K562 (cell line): ENCODE data around the gene RGS14. TPM values are rescaled to one million over a fixed set of nuclear protein-coding genes. Genes with fewer than 3 reads are reported as not detected.

Experiments
- ARID1B ChIP-seq: fragments of 450-650 bp; IDR thresholded peaks from 2 replicates; pipeline ENCODE4 v1.6.1; 2016; ENCODE audit warnings: antibody characterized with exemption, mild to moderate bottlenecking, inconsistent platforms
- GABPB2 ChIP-seq: fragments of 250-450 bp; sonication (Bioruptor Pico); conservative IDR thresholded peaks from 2 replicates; pipeline ENCODE4 v1.5.1; 2021; ENCODE audit warnings: mild to moderate bottlenecking
- HDAC8 ChIP-seq: fragments of 450-650 bp; IDR thresholded peaks from 2 replicates; pipeline ENCODE4 v1.6.1; 2016; ENCODE audit warnings: mild to moderate bottlenecking, missing genetic modification characterization, moderate library complexity, missing compliant biosample characterization
- HMG20A ChIP-seq: fragments of 450-650 bp; formaldehyde crosslinking; conservative IDR thresholded peaks from 2 replicates; pipeline ENCODE4 v1.4.0; 2020; ENCODE audit warnings: mild to moderate bottlenecking, mixed read lengths
- HMG20B ChIP-seq: fragments of 250-450 bp; sonication (Bioruptor Pico); IDR thresholded peaks from 2 replicates; pipeline ENCODE4 v1.5.0; 2021; ENCODE audit warnings: mild to moderate bottlenecking
- ILK ChIP-seq: fragments of 450-650 bp; IDR thresholded peaks from 2 replicates; pipeline ENCODE4 v1.6.1; 2016; ENCODE audit warnings: missing genetic modification characterization, low read depth, mild to moderate bottlenecking, missing compliant biosample characterization, moderate library complexity, borderline replicate concordance
- NFIC ChIP-seq: fragments of 450-650 bp; IDR thresholded peaks from 2 replicates; pipeline ENCODE4 v1.6.1; 2017; ENCODE audit warnings: mild to moderate bottlenecking, inconsistent platforms
- NR4A1 ChIP-seq, 2 experiments: fragments of 250-450 bp in 1 of 2; fragments of 450-650 bp in 1 of 2; sonication (Bioruptor Pico) in 1 of 2; IDR thresholded peaks; 2 replicates each; pipeline versions ENCODE4 v1.4.0 to v1.6.1; 2016 to 2020; ENCODE audit warnings: mild to moderate bottlenecking in 2 of 2, missing compliant biosample characterization in 1 of 2, missing genetic modification characterization in 1 of 2, moderate library complexity in 1 of 2
- SIN3B ChIP-seq: fragments of 450-650 bp; IDR thresholded peaks from 2 replicates; pipeline ENCODE4 v1.6.1; 2017; ENCODE audit warnings: low read depth, mild to moderate bottlenecking, moderate library complexity
- TAF1 ChIP-seq: IDR thresholded peaks from 2 replicates; pipeline ENCODE4 v1.6.1; 2011; ENCODE audit warnings: mild to moderate bottlenecking, low read length, moderate library complexity; ENCODE audit not compliant: insufficient read depth, control insufficient read depth, severe bottlenecking; ENCODE audit errors: extremely low read depth
- TBP ChIP-seq: optimal IDR thresholded peaks from 2 replicates; pipeline ENCODE3; 2011; ENCODE audit warnings: low read depth, low read length, improper control_type of control experiment
- TEAD2 ChIP-seq: fragments of 450-650 bp; IDR thresholded peaks from 2 replicates; pipeline ENCODE4 v1.6.1; 2016; ENCODE audit warnings: missing genetic modification characterization, control low read depth, missing compliant biosample characterization
- ZC3H11A ChIP-seq: IDR thresholded peaks from 2 replicates; pipeline ENCODE4 v1.6.1; 2012; ENCODE audit warnings: low read depth, low read length, improper control_type of control experiment
- ZNF12 ChIP-seq: sonication (generic); formaldehyde crosslinking; IDR thresholded peaks from 2 replicates; pipeline ENCODE4 v1.4.0; 2020; ENCODE audit warnings: mild to moderate bottlenecking, missing genetic modification reagents
- ZNF766 ChIP-seq: fragments of 200-800 bp; sonication (Bioruptor generic); conservative IDR thresholded peaks from 2 replicates; pipeline ENCODE4 v1.6.1; 2016; ENCODE audit warnings: missing genetic modification characterization, missing compliant biosample characterization
- ZNF778 ChIP-seq: fragments of 450-650 bp; formaldehyde crosslinking; IDR thresholded peaks from 2 replicates; pipeline ENCODE4 v1.4.0; 2020; ENCODE audit warnings: mild to moderate bottlenecking, moderate library complexity
- ZNF830 ChIP-seq: fragments of 250-450 bp; sonication (Bioruptor Pico); IDR thresholded peaks from 2 replicates; pipeline ENCODE4 v1.5.0; 2021; ENCODE audit warnings: mild to moderate bottlenecking
- polyA plus RNA-seq, 8 experiments: library from polyadenylated mRNA; depleted of rRNA in 4 of 8; stranded (reverse) in 5 of 8; unstranded in 3 of 8; fragments of >200 nt; fragmentation: Nextera tagmentation in 2 of 8; fragmentation: Illumina TruSeq in 1 of 8; extraction: Ambion mirVana in 2 of 8; extraction: Trizol in 1 of 8; gene quantifications; 2 replicates each; pipeline versions ENCODE4 v1.2.1 to v1.2.3, GENCODE V29; 2011 to 2014; ENCODE audit warnings: inconsistent platforms in 1 of 8, missing spikeins in 1 of 8
- total RNA-seq, 7 experiments: library from RNA; depleted of rRNA in 6 of 7; stranded (reverse); fragments of >200 nt in 6 of 7; fragmentation: Illumina TruSeq in 2 of 7; extraction: Trizol in 2 of 7; gene quantifications; 2 replicates each; pipeline versions ENCODE4 v1.2.1 to v1.2.3, GENCODE V29; 2011 to 2021; ENCODE audit warnings: low replicate concordance in 1 of 7
- TF ChIP-seq, protein P1 (sequence below): sonication (generic); formaldehyde crosslinking; IDR thresholded peaks from 2 replicates; pipeline ENCODE4 v1.8.0; 2022; ENCODE audit warnings: mild to moderate bottlenecking, missing genetic modification reagents
- TF ChIP-seq, protein P2 (sequence below), 2 experiments: fragments of 200-800 bp in 1 of 2; sonication (Bioruptor generic) in 1 of 2; sonication (generic) in 1 of 2; formaldehyde crosslinking in 1 of 2; IDR thresholded peaks in 1 of 2; conservative IDR thresholded peaks in 1 of 2; 2 replicates each; pipeline versions ENCODE4 v1.5.0 to v1.6.1; 2016 to 2020; ENCODE audit warnings: missing compliant biosample characterization in 1 of 2, missing genetic modification characterization in 1 of 2, missing genetic modification reagents in 1 of 2
- TF ChIP-seq, protein P3 (sequence below): fragments of 450-650 bp; IDR thresholded peaks from 2 replicates; pipeline ENCODE4 v1.6.1; 2016
- TF ChIP-seq, protein P4 (sequence below): fragments of 200-800 bp; sonication (Bioruptor generic); IDR thresholded peaks from 2 replicates; pipeline ENCODE4 v1.6.1; 2017; ENCODE audit warnings: missing genetic modification characterization, missing compliant biosample characterization
- TF ChIP-seq, protein P5 (sequence below): sonication (generic); formaldehyde crosslinking; IDR thresholded peaks from 2 replicates; pipeline ENCODE4 v1.8.1; 2022; ENCODE audit warnings: missing genetic modification reagents

The RGS14 gene
- total and polyA plus RNA-seq, 9 of the 15 experiments (the other 6 are each of a cell fraction or from before 2014, with no cell fraction given): 0.28 to 75.9 (median 34.5) TPM

DNA sequence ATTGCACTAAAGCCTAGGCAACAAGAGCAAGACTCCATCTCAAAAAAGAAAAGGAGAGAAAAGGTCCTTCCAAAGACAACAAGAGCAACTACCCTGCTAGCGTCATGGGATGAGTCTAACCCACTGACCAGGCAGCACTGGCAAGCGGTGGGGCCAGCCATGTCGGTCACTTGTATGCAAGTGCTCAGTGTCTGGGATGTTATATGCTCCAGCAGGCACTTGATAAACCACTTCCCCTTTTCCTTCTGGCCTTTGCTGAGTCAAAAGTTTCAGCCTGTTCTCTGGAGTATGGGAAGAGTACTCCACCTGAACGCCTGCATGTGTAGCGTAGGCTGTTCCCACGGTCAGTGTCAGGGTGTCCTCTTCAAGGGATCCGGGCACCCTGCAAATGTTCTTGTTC is 36.8 kb upstream of the RGS14 start (continued):
- TF ChIP-seq HMG20A (no peak), HDAC8 (tag) (no peak), NR4A1 (CRISPR knock-in tag; IDR thresholded peaks at IDR 0.05) (no peak), NR4A1 (tag; IDR thresholded peaks at IDR 0.05) (no peak), GABPB2 (CRISPR knock-in tag) (no peak), ZNF12 (CRISPR knock-in tag) (peak; percentile 68), ARID1B (peak; percentile 29; the same call in 1 of the 2 replicates), HMG20B (CRISPR knock-in tag) (no peak), ZNF778 (CRISPR knock-in tag) (no peak), ZC3H11A (no peak), ILK (tag) (no peak), TEAD2 (tag) (no peak), SIN3B (no peak), TBP (no peak), TAF1 (no peak), ZNF766 (CRISPR knock-in tag) (peak; percentile 79), NFIC (no peak), ZNF830 (no peak)
- TF ChIP-seq, protein P1, sequence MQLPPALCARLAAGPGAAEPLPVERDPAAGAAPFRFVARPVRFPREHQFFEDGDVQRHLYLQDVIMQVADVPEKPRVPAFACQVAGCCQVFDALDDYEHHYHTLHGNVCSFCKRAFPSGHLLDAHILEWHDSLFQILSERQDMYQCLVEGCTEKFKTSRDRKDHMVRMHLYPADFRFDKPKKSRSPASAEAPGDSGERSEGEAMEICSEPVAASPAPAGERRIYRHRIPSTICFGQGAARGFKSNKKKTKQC (CRISPR knock-in tag): no peak
- TF ChIP-seq, protein P2, sequence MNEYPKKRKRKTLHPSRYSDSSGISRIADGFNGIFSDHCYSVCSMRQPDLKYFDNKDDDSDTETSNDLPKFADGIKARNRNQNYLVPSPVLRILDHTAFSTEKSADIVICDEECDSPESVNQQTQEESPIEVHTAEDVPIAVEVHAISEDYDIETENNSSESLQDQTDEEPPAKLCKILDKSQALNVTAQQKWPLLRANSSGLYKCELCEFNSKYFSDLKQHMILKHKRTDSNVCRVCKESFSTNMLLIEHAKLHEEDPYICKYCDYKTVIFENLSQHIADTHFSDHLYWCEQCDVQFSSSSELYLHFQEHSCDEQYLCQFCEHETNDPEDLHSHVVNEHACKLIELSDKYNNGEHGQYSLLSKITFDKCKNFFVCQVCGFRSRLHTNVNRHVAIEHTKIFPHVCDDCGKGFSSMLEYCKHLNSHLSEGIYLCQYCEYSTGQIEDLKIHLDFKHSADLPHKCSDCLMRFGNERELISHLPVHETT (CRISPR knock-in tag; conservative IDR thresholded peaks at IDR 0.05 in 1 of 2, IDR thresholded peaks at IDR 0.05 in 1 of 2): no peak
- TF ChIP-seq, protein P3, sequence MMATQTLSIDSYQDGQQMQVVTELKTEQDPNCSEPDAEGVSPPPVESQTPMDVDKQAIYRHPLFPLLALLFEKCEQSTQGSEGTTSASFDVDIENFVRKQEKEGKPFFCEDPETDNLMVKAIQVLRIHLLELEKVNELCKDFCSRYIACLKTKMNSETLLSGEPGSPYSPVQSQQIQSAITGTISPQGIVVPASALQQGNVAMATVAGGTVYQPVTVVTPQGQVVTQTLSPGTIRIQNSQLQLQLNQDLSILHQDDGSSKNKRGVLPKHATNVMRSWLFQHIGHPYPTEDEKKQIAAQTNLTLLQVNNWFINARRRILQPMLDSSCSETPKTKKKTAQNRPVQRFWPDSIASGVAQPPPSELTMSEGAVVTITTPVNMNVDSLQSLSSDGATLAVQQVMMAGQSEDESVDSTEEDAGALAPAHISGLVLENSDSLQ: no peak
- TF ChIP-seq, protein P4, sequence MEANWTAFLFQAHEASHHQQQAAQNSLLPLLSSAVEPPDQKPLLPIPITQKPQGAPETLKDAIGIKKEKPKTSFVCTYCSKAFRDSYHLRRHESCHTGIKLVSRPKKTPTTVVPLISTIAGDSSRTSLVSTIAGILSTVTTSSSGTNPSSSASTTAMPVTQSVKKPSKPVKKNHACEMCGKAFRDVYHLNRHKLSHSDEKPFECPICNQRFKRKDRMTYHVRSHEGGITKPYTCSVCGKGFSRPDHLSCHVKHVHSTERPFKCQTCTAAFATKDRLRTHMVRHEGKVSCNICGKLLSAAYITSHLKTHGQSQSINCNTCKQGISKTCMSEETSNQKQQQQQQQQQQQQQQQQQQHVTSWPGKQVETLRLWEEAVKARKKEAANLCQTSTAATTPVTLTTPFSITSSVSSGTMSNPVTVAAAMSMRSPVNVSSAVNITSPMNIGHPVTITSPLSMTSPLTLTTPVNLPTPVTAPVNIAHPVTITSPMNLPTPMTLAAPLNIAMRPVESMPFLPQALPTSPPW: no peak
- TF ChIP-seq, protein P5, sequence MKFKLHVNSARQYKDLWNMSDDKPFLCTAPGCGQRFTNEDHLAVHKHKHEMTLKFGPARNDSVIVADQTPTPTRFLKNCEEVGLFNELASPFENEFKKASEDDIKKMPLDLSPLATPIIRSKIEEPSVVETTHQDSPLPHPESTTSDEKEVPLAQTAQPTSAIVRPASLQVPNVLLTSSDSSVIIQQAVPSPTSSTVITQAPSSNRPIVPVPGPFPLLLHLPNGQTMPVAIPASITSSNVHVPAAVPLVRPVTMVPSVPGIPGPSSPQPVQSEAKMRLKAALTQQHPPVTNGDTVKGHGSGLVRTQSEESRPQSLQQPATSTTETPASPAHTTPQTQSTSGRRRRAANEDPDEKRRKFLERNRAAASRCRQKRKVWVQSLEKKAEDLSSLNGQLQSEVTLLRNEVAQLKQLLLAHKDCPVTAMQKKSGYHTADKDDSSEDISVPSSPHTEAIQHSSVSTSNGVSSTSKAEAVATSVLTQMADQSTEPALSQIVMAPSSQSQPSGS (CRISPR knock-in tag): no peak
